GM11168 (cell line): Measurements from ENCODE around the gene CA9.

ENCODE experiments used
- in situ Hi-C: fragments of 300-500 bp; cut with MboI; formaldehyde crosslinking; loops from one replicate; pipeline ENCODE4 v1.12.0; 2022; ENCODE audit warnings: low sequenced_read_pairs; ENCODE audit not compliant: unreplicated experiment

The CA9 gene

GRCh38 chr9:35650341-35651158 is 23.2 kb upstream of the CA9 start, which contains the start of gene SIT1:
TSS of gene SIT1 (minus strand) at chr9:35650931. CDS start at chr9:35650853, 78 bp downstream.
- in situ Hi-C loops: no loop called here

GRCh38 chr9:35651956-35652828 is 21.5 kb upstream of the CA9 start:
- in situ Hi-C loops: no loop called here

GRCh38 chr9:35652829-35653209 is 20.9 kb upstream of the CA9 start:
- in situ Hi-C loops: no loop called here

- in situ Hi-C loops: no loop called here
Measured at GRCh38 chr9:35653611-35654010, 20.1 kb upstream of the CA9 start.

GRCh38 chr9:35656348-35656747 is 17.4 kb upstream of the CA9 start:
- in situ Hi-C loops: no loop called here

GRCh38 chr9:35656831-35657545 is 16.7 kb upstream of the CA9 start:
- in situ Hi-C loops: no loop called here

- in situ Hi-C loops: no loop called here
Measured at GRCh38 chr9:35657546-35658136, 16.1 kb upstream of the CA9 start, which contains the start of gene RMRP. TSS of gene RMRP (minus strand) at chr9:35658019.

GRCh38 chr9:35658137-35658967 is 15.4 kb upstream of the CA9 start, which contains the start of gene CCDC107:
TSS of gene CCDC107 (plus strand) at chr9:35658292. CDS start at chr9:35658380, 88 bp downstream.
- in situ Hi-C loops: no loop called here

- in situ Hi-C loops: no loop called here
Measured at GRCh38 chr9:35658968-35659220, 14.8 kb upstream of the CA9 start.

- in situ Hi-C loops: no loop called here
Measured at GRCh38 chr9:35659340-35659739, 14.4 kb upstream of the CA9 start.

GRCh38 chr9:35660966-35661415 is 12.7 kb upstream of the CA9 start:
- in situ Hi-C loops: no loop called here

- in situ Hi-C loops: no loop called here
Measured at GRCh38 chr9:35661756-35662350, 11.9 kb upstream of the CA9 start.

GRCh38 chr9:35662437-35662836 is 11.3 kb upstream of the CA9 start:
- in situ Hi-C loops: no loop called here

- in situ Hi-C loops: no loop called here
Measured at GRCh38 chr9:35664531-35665470, 8.9 kb upstream of the CA9 start, which contains the start of gene ARHGEF39. TSS of gene ARHGEF39 (minus strand) at chr9:35665195. CDS start at chr9:35665169, 26 bp downstream.

- in situ Hi-C loops: no loop called here
Measured at GRCh38 chr9:35665471-35665818, 8.3 kb upstream of the CA9 start.

GRCh38 chr9:35666045-35666444 is 7.7 kb upstream of the CA9 start:
- in situ Hi-C loops: no loop called here

- in situ Hi-C loops: no loop called here
Measured at GRCh38 chr9:35666549-35666948, 7.2 kb upstream of the CA9 start.

GRCh38 chr9:35667939-35668338 is 5.8 kb upstream of the CA9 start:
- in situ Hi-C loops: no loop called here
